Eye (tissue), 1 donor: ENCODE results near the gene E2F8.
A peak's percentile ranks its signal among the peaks of the same experiment; 100 is the strongest.

ENCODE experiments used
- DNase-seq: peaks from one replicate; pipeline ENCODE4 v3.0.0-alpha.2; 2015

The E2F8 gene

GRCh38 chr11:19252394-19253152 lies 11.8 kb upstream of the E2F8 start:
- no peak for DNase-seq

- no peak for DNase-seq
Measured at GRCh38 chr11:19251577-19251976, 10.8 kb upstream of the E2F8 start.

- DNase-seq, result no peak
Measured at GRCh38 chr11:19246816-19247215, 6.1 kb upstream of the E2F8 start.

GRCh38 chr11:19245351-19245750 lies 4.6 kb upstream of the E2F8 start:
- no peak for DNase-seq

- DNase-seq, result no peak
Measured at GRCh38 chr11:19244621-19245020, 3.9 kb upstream of the E2F8 start.

- DNase-seq, result no peak
Measured at GRCh38 chr11:19244084-19244483, 3.3 kb upstream of the E2F8 start.

- no peak for DNase-seq
Measured at GRCh38 chr11:19243613-19244012, 2.9 kb upstream of the E2F8 start.

GRCh38 chr11:19243143-19243542 lies 2.4 kb upstream of the E2F8 start:
- DNase-seq, result no peak

- peak; percentile 47 for DNase-seq
Measured at GRCh38 chr11:19242179-19242932, 1.6 kb upstream of the E2F8 start.

- DNase-seq, result peak; percentile 48
Measured at GRCh38 chr11:19241260-19242178, 774 bp upstream of the E2F8 start.

- DNase-seq, result no peak
Measured at GRCh38 chr11:19239039-19239438, 1.7 kb downstream of the E2F8 start.

GRCh38 chr11:19237813-19238212 lies 2.9 kb downstream of the E2F8 start:
- no peak for DNase-seq

GRCh38 chr11:19237381-19237780 lies 3.4 kb downstream of the E2F8 start:
- DNase-seq, result no peak

- no peak for DNase-seq
Measured at GRCh38 chr11:19234231-19234817, 6.4 kb downstream of the E2F8 start.

- DNase-seq, result no peak
Measured at GRCh38 chr11:19232910-19233503, 7.7 kb downstream of the E2F8 start.

GRCh38 chr11:19229671-19230070 lies 11.1 kb downstream of the E2F8 start:
- no peak for DNase-seq

- DNase-seq, result no peak
Measured at GRCh38 chr11:19228968-19229367, 11.8 kb downstream of the E2F8 start.

- no peak for DNase-seq
Measured at GRCh38 chr11:19226378-19227195, 14.2 kb downstream of the E2F8 start.

GRCh38 chr11:19225581-19225980 lies 15.2 kb downstream of the E2F8 start:
- no peak for DNase-seq

GRCh38 chr11:19225123-19225522 lies 15.6 kb downstream of the E2F8 start:
- DNase-seq, result no peak

GRCh38 chr11:19220903-19221724 lies 19.6 kb downstream of the E2F8 start:
- no peak for DNase-seq
